A172 (cell line): ENCODE results near the gene VWA3A. TPM values are rescaled to one million over a fixed set of nuclear protein-coding genes. Genes with fewer than 3 reads are reported as not detected.
A peak's percentile ranks its signal among the peaks of the same experiment; 100 is the strongest.

Experiments used
- DNase-seq: peaks from one replicate; pipeline ENCODE4 v3.0.0-alpha.2; 2015; ENCODE audit warnings: low spot score
- total RNA-seq: library from RNA; depleted of rRNA; stranded (reverse); fragments of >200 nt; shearing (Covaris generic); gene quantifications from 2 replicates; pipeline ENCODE4 v1.2.3, GENCODE V29; 2014; rRNA removed

The VWA3A gene
- total RNA-seq, 1 experiment from 2014 or later, result not detected

GRCh38 chr16:22204091-22204655 is 111.8 kb downstream of the VWA3A start:
- no peak for DNase-seq

- DNase-seq, result no peak
These were observed 113.3 kb downstream of the VWA3A start for GRCh38 chr16:22205577-22206012.

GRCh38 chr16:22206013-22206841 is 113.9 kb downstream of the VWA3A start, which contains the start of gene EEF2K:
EEF2K (plus strand) TSS chr16:22206278; CDS start chr16:22225730, 19,452 bp downstream.
- DNase-seq, result peak; percentile 94

Other genes with a start within 250 kb of the VWA3A start
- gene NPIPB4, start 234.8 kb upstream of the VWA3A start, total RNA-seq, result 4.8 and 5.7 TPM in 2 replicates
- 79.5 and 109 TPM in 2 replicates for gene UQCRC2, start 139.2 kb upstream of the VWA3A start, total RNA-seq
- 2.3 and 2.9 TPM in 2 replicates for gene PDZD9, start 91.4 kb upstream of the VWA3A start, total RNA-seq
- 7.6 and 9.7 TPM in 2 replicates for gene MOSMO, start 84.4 kb upstream of the VWA3A start, total RNA-seq
- gene SDR42E2, start 70.0 kb downstream of the VWA3A start, total RNA-seq, result not detected in 2 replicates
- 7.8 and 9.2 TPM in 2 replicates for gene EEF2K, start 113.7 kb downstream of the VWA3A start, total RNA-seq
- gene POLR3E, start 204.9 kb downstream of the VWA3A start, total RNA-seq, result 29.0 and 46.3 TPM in 2 replicates